DMS79 treated with DMSO at 0.1 percent for 48 hours (cell line): Measurements from ENCODE around the gene FETUB.

Source experiments
- DNase-seq: peaks from one replicate; lab custom pipeline; 2025; lab: John Stamatoyannopoulos, UW

Gene FETUB, protein sequence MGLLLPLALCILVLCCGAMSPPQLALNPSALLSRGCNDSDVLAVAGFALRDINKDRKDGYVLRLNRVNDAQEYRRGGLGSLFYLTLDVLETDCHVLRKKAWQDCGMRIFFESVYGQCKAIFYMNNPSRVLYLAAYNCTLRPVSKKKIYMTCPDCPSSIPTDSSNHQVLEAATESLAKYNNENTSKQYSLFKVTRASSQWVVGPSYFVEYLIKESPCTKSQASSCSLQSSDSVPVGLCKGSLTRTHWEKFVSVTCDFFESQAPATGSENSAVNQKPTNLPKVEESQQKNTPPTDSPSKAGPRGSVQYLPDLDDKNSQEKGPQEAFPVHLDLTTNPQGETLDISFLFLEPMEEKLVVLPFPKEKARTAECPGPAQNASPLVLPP

DNA sequence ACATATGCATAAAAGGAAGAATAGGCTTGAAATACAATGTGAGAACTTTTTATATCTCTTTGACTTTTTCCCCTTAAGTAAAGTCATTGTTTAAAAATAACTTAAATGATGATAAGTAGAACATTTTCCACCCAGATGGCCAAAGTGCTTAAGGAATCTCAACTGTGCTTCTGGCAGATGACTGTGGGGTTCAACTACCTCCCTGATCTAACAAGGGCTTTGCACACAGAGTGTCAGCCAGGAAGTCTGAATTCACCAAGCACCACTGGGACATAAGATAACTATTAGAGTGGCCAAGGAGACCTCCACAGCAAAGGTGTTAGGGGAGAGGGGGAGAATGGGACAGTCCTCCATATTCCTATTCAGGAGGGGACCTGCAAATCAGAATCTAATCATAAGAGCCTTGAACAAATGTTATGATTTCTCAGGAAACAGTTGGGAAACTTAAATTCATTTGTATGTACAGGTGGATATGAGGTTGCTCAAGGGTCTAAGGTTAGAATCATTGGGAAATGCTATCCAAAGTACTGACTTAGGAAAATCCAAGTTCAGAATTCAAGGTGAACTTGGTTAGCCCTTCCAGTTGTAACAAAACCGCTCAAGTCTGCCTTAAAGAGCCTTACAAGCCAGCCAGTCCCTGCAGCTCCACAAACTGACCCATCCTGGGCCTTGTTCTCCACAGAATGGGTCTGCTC lies at the start of gene FETUB:
FETUB (plus strand) TSS at position 622 of the 695 bp plus-strand sequence; CDS start at position 684, 62 bp downstream.
- DNase-seq: no peak

DNA sequence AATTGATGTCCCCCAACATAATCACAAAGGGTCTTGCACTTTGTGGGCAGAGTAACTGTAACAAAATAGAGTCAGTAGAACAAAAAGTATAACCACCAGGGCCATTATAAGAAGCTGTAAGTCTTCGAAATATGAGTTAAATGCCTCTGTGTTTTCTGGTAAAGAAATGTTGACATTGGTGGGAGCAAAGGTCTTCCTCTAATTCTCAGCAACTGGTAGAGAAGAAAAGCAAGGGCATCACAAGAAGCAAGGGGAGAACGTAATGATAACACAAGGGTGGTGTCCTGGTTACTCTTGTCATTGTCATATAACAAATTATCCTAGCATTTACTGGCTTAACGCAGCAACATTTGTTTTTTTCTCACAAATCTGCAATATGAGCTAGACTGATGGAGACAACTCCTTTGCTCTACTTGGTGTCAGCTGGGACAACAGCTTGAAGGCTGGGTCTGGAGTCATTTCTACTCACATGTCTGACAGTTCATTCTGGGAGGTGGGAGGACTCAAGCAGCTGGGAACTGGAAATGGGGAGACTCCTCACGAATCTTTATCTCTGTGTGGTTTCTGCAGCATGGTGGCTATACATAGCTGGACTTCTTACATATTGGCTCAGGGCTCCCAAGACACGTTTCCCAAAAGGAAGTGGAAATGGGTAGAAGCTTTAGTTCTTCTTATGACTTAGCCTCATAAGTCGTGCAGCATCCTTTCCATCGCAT lies 49.5 kb upstream of the FETUB start:
- no peak for DNase-seq

DNA sequence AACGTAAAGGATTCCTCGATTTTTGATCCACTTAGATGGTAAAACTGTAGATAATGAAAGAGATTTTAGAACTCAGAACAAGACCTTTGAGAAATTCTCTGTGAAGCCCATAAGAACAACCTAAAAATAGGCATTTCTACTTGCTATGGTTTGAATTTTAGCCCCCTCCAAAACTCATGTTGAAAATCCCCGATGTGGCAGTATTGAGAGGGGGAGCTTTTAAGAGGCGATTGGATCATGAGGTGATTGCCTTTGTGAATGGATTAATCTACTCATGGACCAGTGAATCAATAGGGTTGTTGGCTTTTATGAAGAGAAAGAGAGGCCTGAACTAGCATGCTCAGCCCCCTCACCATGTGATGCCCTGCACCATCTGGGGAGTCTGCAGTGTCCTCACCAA lies 47.5 kb upstream of the FETUB start:
- no peak for DNase-seq

DNA sequence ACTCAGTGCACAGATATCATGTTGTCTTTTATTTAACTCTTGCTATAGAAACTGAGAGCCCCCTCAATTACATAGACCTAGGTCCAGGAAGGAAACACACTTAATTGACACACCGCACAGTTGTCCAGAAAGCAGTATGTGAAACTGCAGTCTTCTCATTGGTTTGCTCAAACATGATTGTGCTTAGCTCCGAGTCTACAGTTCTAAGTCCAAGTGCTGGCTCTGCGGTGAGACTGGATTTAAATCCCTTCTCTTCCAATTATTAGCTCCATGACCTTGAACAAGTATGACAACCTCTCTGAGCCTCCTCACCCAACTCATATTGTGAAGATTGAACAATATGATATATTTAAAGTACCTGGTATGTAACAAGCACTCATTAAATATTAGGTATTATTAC lies 46.3 kb upstream of the FETUB start:
- DNase-seq: no peak

DNA sequence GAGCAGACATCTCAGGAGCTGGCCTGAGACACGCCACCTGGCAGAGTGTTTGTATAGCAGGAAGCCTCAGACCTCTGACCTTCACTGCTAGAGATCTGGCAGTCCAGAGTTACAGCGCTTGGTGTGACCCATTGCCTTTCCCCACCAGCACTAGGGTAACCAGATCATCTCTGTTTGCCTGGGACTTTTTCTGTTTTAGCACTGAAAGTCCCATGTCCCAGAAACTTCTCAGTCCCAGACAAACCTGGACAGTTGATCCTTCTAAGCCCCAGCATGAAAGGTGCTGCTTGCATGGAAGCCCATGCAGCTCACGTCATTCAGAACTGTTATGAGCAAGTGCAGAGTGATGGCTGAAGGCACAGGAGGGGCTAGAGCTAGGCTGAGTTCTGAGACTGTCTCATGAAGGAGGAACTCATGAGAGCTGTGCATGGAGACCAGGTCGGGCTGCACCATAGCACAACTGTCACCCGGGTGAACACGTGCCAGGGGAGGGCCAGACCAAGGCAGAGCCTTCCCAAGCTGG lies 45.5 kb upstream of the FETUB start:
- DNase-seq: no peak

DNA sequence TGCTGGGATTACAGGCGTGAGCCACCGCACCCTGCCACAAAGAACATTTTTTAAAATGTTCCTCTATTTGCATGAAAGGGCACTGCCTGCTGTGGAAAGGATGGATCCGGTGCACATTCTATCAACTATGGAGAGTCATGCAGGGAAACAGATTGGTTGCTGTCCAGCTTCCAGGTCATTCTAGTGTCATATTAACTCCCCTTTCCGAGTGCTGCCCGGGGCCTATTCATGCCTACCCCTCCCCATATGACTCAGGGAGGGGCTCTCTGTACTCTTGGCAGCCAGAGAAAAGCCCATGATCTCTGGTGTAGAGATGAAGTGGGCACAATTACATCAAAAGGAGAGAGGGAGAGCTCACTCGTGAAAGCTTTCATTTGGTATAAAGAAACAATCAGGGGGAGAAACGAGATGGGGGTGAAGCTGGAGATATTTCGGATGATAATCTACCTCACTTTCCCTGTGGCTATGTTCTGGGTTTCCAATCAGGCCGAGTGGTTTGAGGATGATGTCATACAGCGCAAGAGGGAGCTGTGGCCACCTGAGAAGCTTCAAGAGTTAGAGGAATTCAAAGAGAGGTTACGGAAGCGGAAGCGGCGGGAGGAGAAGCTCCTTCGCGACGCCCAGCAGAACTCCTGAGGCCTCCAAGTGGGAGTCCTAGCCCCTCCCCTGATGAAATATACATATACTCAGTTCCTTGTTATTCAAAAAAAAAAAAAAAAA lies 43.5 kb upstream of the FETUB start:
- peak; percentile 71 for DNase-seq

DNA sequence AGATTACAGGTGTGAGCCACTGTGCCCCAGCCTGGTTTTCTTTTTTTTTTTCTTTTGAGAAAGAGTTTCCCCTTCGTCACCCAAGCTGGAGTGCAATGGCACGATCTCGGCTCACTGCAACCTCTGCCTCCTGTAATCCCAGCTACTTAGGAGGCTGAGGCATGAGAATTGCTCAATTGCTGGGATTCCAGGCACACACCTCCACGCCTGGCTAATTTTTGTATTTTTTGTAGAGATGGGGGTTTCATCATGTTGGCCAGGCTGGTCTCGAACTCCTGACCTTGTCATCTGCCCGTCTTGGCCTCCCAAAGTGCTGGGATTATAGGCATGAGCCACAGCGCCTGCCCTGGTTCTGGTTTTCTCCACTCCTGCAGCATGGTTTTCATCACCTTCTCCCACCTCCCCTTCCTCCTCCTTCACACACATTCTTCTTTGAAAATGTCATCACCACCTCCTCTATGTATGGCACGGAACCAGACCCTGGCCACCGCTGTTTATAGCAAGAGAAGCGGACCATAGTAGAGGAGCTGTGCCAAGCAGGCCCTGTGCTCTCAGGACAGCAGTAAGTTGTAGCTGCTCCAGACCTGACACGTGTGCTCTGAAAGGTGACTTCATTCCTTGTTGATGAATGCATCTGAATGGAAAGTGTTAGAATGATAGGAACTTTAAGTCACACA lies 42.0 kb upstream of the FETUB start:
- no peak for DNase-seq

DNA sequence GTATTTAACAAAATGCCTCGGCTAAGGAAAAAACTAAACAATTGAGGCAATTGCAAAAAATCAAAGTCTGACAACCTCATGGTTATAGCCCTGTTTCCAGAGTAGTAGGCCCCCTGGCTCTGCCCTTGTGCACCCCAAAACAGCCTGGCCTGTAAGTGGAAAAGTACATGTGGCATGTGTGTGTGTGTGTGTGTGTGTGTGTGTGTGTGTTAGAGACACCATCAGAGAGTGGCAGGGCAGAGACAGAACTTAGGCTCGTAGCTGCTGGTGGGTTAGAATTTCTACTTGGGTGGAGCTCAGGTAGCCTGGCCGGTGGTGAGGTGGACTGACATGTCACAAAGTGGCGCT lies 41.4 kb upstream of the FETUB start:
- no peak for DNase-seq

DNA sequence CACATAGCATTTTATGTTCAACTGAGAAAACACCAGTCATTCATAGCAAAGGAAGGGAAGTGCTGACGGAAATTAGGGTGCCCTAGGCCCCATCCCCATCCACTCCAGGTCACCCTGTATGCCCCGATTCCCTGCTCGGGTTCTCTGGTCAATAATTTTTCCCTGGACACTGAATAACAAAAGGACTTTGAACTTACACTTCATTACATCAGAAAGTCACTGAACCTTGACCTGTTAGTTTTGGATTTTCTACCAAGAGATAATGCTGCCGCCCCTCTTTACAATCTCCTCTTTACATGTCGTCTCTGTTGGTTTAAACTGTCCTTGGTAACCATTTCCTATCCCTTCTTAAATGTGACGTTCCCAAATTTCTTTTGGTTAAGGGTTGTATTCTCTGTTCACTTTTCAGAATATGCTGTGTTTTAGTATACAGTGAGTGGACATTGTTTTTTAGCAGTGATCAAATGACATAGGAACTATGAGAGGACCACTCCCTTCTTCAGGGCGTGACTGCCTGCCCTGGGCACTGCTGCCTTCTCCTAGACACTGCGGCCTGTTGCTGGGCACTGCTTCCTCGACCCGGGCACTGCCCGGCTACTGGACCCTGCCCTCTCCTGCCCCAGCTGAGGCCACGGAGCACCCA lies 40.9 kb upstream of the FETUB start:
- no peak for DNase-seq

DNA sequence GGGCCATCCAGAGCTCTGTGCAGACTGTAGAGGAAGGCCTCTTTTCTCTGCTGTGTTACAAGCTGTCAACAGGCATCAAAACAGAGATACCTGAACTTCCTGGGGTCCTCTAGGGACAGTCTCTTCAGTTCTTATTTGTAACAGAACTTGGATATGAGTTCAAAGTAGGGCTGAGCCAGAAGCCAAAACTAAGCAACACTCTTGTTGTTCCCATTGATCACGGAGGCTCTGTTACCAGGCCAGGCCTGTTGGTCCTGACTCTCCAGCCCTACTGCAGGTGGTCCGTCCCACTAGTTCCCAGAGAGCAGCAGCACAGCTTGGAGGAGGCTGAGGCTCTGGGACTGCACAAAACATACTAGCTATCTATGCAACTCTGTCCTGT lies 40.4 kb upstream of the FETUB start:
- DNase-seq: no peak

DNA sequence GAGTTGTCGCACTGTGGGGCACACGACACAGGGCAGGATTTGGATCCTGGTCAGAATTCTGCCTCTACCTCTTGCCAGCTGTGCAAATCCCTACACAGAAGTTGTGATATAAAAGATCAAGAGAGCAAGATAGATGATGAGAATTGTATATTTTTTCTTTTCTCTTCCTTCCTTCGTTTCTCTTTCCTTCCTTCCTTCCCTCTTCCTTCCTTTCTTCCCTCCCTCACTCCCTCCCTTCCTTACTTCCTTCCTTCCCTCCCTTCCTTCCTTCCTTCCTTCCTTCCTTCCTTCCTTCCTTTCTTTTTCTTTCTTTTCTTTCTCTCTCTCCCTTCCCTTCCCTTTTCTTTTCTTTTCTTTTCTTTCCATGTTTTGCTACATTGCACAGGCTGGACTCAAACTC lies 39.3 kb upstream of the FETUB start:
- DNase-seq: no peak

DNA sequence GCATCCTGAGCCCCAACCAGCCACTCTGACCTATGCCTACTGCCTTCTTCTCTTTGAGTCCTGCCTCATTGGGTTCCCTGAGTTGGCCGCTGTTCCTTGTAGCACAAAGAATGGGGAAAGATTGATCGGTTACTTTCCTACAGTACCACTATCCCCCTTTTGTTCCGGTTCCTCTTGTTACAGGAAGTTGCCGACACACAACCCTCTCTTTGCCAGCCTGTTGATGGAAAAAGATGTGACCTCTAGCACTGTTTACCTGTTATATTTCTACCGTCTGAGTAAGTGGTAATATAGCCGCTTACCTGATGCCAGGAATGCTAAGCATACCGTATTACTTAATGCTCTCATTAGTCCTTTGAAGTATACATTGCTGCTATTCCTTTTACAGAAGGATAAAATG lies 37.0 kb upstream of the FETUB start:
- DNase-seq: no peak

DNA sequence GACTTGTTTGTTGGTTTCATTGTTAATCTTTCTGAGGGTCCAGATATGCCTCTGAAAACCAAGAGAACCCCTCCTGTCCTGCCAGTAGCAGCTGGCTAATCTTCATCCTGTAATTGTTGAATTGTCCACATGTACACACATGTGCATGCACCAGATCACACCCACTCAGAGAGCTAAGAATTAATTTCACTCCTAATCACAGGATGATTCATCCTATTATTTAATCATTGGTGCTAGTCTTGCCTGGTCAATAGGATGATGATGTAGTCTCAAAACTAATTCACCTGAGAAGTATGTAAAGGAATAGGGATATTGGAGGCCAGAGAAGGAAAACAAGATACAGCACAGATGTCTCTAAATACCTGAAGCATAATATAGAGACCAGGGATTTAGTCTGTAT lies 35.1 kb upstream of the FETUB start:
- DNase-seq: no peak

DNA sequence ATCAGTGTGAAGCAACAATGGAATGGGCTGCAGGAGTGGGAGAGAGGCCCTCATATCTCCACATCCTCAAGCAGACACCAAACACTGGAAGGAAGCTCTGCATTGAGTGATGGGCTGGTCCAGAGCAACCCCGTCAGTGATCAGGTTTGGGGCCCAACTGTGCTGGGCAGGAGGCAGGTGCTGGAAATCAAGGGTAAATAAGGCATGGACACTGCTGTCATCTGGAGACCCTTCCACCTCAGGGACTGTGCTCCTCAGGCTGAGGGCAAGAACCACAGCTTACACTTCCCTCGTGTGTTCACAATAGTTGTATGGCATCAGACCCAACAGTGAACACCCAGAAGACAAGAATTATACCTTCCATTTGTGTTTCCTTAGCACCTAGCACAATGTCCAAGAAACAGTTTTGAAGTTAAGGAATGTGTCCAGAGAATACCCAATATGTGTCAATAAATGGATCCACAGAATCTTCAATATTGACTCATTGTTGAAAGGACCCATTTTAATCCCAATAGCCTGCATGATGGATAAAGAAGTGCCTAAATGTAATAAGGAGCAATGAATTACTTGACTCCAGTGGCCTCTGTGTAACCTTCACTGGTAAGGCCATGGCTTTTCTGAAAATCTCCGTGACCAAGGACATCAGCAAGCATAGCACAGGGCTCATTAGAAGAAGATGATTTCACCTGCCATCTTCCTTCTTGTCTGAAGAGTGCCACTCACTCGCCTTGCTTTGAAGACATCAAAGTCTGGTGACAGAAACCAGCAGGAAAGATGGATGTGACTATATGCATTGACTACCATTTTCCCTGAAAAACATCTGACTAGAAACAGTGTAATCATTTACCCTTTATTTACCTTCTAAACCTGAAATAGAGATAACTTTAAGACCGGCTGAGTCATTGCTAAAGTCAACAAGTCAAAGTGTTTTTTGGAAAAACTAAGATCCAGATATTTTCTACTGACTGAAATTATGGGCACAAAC lies 34.3 kb upstream of the FETUB start:
- no peak for DNase-seq

DNA sequence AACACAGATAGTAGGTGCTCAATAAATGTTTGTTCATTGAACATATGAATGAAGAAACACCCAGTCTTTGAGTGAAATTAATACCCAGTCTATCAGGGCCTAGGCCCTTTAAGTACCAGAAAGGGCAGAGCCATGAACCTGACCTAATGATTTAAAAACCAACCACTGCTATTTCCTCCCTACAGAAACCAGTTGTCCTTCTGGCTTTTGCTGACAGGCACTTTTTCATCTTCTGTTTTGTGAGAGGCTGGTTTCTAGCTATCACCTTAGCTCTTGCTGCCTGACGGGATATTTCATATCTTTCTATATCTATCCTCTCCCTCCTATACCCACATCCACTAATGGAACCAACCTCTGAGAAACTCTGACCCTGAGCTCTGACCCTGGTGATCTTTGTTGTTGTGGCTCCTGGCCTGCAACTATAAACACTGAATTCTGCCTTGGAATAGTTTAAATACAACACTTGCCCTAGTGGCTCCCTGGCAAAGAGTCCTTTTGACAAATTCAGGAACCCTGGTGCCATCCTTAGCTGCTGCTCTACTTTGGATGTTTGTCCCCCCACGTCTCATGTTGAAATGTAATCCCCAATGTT lies 31.5 kb upstream of the FETUB start:
- DNase-seq: no peak

DNA sequence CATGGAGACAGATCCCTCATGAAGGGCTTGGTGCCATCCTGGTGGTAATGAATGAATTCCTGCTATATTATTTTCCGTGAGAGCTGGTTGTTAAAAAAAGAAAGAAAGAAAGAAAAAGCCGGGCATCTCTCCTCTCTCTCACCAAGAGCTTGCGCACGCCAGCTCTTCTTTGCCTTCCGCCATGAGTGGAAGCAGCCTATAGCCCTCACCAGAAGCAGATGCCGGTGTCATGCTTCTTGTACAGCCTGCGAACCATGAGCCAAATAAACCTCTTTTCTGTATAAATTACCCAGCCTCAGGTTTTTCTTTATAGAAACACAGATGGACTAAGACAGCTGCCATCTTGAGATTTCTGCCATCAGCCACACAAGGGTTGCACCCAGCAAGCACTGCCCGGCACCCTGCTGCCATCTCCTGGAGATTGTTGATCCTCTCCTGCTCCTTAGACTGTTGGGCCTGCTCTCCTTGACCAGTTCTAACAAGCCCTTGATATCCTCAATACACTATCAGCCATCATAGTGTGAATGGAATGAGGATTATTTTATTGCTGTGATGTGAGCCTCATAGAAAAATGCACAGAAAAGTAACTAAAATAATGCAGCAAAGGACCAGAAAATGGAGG lies 30.8 kb upstream of the FETUB start:
- DNase-seq: no peak

DNA sequence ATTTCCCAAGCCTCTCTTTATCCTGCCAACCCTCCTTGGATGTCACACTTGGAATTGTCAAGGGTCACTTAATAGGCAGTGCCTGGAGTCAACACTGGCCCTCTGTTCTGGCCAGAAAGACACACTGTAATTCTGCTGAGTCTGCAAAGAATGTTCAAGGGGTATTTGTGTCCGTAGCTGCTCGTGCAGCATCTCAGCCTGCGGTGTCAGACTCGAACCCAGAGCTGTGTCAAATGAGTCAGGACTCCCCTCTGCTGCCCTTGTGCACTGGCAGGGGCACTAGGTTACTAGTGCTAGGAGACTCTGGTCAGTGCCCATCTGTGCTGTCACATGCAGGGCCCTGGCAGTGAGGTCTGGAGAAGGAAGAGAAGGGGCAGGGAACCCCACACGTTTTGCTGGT lies 28.1 kb upstream of the FETUB start:
- DNase-seq: no peak

DNA sequence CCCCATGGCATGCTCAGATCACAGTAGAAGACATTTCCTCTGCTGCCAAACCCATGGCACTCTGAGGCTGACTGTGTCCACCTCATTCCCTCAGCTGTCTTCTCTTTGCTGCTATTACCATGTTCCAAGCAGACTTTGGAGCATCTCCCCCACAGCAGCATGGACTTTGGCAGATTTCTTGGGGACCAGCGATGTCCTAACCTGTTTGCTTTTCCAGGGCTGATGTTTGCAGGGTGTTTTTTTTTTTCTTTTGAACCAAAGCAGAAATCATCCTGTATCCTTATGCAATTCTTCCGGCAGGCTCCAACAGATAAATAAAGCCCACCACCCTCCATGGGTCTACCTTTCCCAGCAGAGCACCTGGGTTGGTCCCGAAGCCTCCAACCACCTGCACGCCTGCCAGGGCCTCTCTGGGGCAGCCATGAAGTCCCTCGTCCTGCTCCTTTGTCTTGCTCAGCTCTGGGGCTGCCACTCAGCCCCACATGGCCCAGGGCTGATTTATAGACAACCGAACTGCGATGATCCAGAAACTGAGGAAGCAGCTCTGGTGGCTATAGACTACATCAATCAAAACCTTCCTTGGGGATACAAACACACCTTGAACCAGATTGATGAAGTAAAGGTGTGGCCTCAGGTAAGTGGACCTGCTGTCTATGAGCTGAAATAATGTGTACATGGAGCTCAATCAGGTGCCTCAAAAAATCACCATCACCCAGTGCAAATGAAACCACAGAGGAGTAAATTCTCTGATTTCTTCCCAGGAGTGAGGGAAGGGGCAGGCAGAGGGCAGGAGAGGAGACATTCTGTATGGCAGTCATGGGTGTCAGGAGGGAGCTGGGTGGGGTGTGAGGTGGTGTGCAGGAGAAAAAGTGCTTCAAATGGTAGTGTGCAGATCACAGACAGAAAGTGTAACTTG lies 27.2 kb upstream of the FETUB start, which contains the start of gene AHSG:
AHSG (plus strand) TSS at position 340 of the 916 bp plus-strand sequence; CDS start at position 422, 82 bp downstream.
- DNase-seq: no peak
